NCI-H82 treated with DMSO at 0.1 percent for 48 hours (cell line): Measurements from ENCODE around the gene AK8.

Source experiments
- DNase-seq: peaks from one replicate; lab custom pipeline; 2025; ENCODE audit not compliant: unreplicated experiment; lab: John Stamatoyannopoulos, UW

The AK8 gene

GRCh38 chr9:132826621-132827365 lies 51.3 kb downstream of the AK8 start:
- DNase-seq: no peak

DNA sequence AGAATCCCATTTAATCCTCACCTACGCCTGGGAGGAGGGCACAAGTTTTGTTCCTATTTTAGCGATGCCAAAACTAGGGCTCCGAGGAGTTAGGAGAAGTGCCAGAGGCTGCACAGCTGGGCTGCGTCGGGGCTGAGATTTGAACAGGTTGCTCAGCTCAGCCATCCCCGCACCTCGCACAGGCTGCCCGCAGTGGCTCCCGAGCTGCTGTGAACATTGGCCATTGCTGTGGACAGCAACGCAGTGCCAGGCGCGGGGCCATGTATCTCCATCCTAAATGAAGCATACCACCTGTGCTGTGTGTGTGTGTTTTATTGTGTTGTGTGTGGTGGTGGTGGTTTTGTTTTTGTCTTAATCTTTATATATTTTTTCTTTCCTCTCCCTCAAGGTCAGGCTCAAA lies 52.0 kb downstream of the AK8 start:
- DNase-seq: no peak

GRCh38 chr9:132825430-132825829 lies 52.7 kb downstream of the AK8 start:
- DNase-seq: no peak

GRCh38 chr9:132824951-132825350 lies 53.1 kb downstream of the AK8 start:
- no peak for DNase-seq

GRCh38 chr9:132824151-132824550 lies 53.9 kb downstream of the AK8 start:
- no peak for DNase-seq

DNA sequence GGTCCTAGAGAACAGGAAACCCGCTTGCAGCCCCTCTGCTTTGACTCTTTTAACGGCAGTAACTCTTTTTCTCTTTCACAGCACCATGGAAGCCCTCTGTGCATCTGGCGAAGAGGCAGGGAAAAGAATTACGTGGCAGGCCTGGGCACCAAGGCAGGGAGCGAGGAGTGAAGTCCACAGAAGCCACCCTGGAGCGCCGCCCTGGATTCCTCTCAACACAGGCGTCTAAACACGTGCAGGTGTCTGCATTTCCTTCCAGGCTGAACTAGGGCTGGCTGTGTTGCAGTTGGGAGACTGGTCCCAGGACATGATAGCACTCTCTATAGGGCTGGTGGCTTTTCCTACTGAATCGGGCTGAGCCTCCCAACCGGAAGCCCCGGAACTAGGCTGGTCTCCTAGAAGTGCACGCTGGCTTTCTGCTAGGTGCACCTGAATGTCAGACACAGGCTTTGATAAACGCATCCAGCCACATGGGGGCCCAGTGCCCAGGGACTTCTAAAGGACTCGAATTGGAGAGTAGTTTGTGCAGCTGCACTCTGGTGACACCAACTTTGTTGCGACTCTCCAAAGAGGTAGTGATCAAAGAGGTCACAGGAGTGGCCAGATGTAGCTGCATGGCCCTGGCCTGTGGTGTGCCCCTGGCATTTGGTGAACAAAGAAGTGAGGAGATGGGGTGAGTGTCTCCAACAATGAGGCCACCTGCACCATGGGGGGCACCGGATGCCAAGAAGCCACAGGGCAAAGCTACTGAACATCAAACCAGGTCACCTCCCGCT lies 54.5 kb downstream of the AK8 start:
- DNase-seq: no peak

DNA sequence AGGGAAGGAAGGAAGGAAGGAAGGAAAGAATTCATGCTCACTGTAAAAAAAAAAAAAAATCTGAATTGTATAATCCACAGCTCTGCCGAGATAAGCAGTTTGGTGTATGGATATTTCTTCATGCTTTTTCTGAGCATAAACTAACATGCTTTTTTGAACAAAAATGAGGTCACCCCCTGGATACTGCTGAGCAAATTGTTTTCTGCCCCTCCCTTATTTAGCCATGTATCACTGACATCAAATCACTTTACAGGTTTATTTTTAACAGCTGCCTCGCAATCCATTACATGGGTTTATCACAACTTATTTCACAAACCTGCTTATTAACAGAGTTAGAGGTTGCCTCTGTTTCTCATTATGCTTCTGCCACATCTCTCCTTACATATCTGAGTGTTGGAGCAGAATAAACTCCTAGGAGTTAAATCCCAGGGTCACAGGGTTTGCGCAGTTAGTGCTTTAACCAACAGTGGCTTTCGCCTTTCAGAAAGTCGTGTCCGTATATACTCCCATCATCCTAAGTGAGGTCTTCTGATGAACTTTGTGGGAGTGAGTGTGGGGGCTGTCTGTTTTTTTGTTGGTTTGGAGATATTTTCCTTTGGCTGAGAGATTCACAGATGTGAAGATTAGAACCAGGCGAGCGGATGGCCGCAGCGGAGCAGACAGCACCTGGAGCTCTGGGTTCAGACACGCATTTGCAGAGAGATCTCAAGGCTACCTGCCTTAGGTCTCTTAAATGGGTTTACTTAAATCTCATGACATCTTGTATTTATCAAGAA lies 57.7 kb downstream of the AK8 start:
- no peak for DNase-seq

DNA sequence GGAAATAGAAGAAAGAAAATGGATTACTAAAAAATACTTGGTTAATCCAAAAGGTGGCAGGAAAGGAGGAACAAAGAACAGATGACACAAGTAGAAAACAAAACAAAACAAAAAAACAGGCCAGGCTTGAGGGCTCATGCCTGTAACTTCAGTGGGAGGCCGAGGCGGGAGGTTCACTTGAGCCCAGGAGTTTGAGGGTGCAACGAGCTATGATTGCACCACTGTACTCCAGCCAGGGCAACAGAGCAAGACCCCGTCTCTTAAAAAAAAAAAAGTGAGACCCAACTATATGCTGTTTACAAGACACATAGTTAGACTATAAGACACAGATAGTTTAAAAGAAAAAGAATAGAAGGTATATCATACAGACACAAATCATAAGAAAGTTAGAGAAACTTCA lies 59.5 kb downstream of the AK8 start:
- DNase-seq: no peak

GRCh38 chr9:132814937-132815336 lies 63.1 kb downstream of the AK8 start:
- DNase-seq: no peak

DNA sequence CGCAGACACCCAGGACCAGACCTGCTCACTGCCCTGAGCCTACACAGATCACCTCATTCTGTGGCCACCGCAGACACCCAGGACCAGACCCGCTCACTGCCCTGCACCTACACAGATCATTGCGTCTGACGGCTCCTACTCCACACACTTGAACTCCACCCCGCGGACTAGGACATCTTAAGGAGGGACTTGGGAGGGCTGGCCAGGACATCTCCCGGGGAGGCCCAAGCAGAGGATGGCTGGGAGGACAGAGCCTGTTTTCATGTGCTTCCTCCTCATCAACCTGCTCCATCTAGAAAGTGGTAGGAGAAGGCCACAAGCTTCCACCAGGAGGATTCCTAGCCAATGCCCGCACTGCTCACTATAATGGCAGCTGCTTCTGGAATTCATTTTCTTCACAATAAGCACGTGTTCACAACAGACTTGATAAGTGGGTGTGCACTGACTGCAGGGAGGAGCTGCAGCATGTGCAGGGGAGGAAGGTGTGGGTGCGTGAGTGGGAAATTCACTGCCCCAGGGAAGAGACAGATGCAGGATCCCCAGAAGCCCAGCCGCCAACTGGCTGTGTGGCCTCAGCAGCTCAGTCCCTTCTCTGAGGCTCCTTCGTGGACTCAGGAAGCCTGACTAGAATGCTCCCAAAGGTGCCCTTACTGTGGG lies 64.8 kb downstream of the AK8 start:
- DNase-seq: no peak

DNA sequence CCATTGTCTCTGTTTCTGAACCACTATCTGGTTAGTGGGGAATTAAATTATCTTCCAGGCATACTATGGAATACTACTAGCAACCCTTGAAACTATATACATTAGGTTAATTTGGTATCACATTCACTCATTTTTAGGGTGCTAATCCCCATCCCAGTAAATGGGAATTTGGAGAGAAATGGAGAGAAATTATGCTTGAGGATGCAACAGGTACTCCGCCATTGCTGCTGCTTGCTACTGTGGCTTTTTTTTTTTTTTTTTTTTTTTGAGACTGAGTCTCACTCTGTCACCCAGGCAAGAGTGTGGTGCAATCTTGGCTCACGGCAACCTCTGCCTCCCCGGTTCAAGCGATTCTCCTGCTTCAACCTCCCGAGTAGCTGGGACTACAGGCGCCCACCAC lies 66.1 kb downstream of the AK8 start:
- DNase-seq: no peak

DNA sequence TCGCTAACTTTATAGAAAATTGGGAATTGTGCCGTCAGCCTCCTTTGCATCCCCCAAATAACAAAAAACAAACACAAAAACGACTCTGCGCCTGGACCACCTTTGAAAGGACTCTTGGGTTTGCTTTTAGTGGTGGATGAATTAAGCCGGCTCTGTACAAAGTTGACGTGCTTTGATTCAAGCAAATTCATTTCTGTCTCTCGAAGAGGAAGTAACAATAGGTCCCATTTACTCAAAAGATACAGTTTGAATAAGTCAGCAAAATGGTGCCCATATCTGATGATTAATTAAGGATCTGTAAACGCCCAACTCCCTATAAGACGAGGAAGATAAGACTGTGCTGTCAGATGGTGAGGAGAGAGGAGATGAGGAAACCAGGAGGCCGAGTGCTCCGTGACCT lies 67.8 kb downstream of the AK8 start:
- DNase-seq: no peak

- no peak for DNase-seq
Observed at GRCh38 chr9:132809677-132810271, 68.3 kb downstream of the AK8 start.

DNA sequence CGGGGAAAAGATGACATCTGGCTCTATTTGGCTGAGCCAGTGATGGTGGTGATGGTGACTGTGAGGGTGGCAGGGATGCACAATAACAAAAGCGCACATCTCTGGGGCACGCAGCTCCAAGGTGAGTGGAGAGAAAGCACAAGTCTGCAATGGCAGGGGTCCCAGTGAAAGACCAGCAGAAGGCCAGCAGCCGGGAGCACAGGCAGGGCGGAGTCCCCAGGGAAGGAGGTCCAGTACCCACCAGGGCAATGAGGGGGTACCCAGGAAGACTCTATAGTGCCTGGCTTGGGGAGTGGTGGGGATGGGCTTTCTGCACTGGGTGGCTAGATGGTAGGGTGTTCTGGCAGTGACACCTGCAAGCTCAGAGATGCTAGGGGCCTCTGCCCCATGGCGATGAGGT lies 69.4 kb downstream of the AK8 start:
- no peak for DNase-seq

DNA sequence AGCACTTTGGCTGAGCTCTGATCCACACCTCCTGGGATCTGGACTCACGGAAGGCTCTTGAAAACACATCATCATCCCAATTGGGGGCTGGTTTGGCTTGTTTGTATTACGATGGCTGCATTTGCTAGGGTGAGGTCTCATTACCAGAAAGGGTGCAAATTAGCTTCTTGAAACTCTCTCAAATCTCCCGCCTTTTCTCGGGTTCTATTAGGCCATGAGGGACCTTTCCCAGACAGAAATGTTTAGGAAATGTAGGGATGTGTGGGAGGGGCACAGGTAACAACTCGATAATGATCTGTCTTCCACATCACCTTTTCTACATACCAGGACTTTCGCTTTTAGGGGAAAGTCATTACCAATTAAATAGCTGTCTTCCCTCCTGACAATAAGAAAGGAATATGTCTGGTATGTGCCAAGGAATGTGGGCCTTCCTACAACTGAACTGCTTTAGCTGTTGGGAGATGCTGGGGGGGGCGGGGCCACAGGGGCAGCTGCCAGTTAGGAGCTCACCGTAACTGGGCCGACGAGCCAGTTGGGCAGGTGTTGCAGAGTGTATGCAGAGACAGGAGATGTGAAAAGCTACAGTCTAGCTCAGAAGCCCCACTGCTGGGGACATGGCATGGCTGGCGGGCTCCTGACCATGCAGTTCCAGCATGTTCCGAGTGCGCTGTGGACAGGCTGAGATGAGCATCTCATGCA lies 71.2 kb downstream of the AK8 start:
- DNase-seq: no peak

- DNase-seq: no peak
Observed at GRCh38 chr9:132806306-132806705, 71.8 kb downstream of the AK8 start.

GRCh38 chr9:132804576-132805295 lies 73.3 kb downstream of the AK8 start:
- DNase-seq: no peak

GRCh38 chr9:132802121-132802795 lies 75.8 kb downstream of the AK8 start:
- no peak for DNase-seq

- DNase-seq: no peak
Observed at GRCh38 chr9:132801659-132802058, 76.4 kb downstream of the AK8 start.
